C4-2B (cell line): Measurements from ENCODE around the gene RPN1.

Source experiments
- H3K27ac ChIP-seq: fragments of 450-650 bp; 2 replicates; pipeline ENCODE4 v1.5.1; 2017
- ZFX ChIP-seq: fragments of 450-650 bp; IDR thresholded peaks from 2 replicates; pipeline ENCODE4 v1.6.1; 2017
- TF ChIP-seq, protein P1 (sequence below): fragments of 450-650 bp; conservative IDR thresholded peaks from 2 replicates; pipeline ENCODE4 v1.5.1; 2017; ENCODE audit warnings: mild to moderate bottlenecking

Gene RPN1

DNA sequence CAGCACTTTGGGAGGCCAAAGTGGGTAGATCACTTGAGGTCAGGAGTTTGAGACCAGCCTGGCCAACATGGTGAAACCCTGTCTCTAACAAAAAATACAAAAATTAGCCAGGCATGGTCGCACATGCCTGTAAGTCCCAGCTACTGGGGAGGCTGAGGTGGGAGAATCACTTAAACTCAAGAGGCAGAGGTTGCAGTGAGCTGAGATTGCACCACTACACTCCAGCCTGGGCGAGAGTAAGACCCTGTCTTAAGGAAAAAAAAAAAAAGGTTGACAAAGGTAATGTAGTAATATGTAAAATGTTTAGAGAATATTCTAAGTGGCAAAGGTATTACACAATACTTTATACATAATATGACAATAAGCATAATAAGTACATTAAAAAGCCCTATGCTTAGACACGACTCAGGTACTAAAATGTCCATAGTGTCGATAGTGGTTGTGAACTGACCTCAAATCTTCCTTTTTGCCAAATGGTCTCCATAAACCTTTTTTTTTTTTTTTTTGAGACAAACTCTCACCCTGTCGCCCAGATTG is 16.5 kb downstream of the RPN1 start:
- TF ChIP-seq, protein P1, sequence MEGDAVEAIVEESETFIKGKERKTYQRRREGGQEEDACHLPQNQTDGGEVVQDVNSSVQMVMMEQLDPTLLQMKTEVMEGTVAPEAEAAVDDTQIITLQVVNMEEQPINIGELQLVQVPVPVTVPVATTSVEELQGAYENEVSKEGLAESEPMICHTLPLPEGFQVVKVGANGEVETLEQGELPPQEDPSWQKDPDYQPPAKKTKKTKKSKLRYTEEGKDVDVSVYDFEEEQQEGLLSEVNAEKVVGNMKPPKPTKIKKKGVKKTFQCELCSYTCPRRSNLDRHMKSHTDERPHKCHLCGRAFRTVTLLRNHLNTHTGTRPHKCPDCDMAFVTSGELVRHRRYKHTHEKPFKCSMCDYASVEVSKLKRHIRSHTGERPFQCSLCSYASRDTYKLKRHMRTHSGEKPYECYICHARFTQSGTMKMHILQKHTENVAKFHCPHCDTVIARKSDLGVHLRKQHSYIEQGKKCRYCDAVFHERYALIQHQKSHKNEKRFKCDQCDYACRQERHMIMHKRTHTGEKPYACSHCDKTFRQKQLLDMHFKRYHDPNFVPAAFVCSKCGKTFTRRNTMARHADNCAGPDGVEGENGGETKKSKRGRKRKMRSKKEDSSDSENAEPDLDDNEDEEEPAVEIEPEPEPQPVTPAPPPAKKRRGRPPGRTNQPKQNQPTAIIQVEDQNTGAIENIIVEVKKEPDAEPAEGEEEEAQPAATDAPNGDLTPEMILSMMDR: no peak
- TF ChIP-seq ZFX: no peak
- no peak overlapping the region for H3K27ac ChIP-seq

DNA sequence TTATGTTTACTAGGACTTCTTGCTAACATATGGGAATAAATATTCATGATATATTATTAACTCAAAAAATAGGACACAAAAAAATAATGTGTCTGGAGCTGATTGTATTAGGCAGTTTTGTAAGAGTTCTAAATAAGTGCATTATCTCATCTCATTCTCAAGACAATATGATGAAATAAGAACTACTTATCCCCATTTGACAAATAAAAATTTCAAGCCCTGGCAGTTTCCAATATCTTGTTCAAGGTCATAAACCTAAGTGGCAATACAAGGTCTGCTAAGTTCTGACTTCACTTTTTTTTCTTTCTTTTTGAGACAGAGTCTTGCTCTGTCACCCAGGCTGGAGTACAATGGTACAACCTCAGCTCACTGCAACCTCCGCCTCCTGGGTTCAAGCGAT is 18.3 kb downstream of the RPN1 start:
- H3K27ac ChIP-seq: no peak overlapping the region
- TF ChIP-seq, protein P1: no peak
- no peak for TF ChIP-seq ZFX

DNA sequence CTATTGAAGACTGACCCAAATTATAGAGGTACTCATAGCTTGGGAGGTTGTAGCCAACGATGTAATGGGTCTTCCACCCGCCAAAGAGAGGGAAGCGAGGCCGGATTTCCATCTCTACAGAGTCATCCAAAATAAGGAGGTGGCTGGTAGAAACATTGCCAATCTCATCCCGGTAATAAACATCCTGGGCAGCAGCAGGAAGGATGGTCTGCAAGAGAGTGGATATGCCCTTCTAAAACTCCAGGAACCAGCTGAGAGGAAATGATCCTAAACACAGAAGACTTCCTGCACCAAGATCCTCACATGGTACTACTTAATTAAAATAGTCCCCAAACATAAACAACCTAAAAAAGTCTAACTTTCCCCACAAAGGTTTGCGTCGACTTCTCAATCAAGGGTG is 20.7 kb downstream of the RPN1 start:
- TF ChIP-seq ZFX: no peak
- TF ChIP-seq, protein P1: no peak
- no peak overlapping the region for H3K27ac ChIP-seq

DNA sequence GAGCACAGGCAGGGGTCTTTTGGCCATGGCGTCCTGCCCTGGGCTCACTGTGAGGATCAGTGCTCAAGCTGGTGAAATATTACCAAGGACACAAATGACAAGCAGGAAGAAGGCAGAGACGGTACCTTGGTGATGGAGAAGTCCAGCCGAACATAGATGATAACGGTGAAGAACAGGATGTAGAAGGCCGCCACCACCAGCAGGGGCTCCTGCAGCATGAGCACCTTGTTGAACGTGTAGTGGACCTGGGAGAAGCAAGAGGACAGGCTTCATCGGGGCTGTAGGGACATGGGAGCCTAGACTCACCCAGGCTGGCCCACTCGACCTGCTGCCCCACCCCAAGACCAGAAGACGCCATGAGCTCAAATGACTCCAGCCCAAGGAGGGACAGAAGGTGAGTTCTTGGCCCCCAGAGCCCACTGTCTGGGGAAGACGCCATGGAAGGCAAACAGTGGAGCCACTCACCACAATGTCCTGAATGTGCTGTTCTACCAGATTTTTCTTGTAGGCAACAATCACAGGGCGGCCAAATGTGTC is 25.1 kb downstream of the RPN1 start:
- TF ChIP-seq ZFX: no peak
- H3K27ac ChIP-seq: peak overlapping the region; percentile 74; the same call in 1 of the 2 replicates

DNA sequence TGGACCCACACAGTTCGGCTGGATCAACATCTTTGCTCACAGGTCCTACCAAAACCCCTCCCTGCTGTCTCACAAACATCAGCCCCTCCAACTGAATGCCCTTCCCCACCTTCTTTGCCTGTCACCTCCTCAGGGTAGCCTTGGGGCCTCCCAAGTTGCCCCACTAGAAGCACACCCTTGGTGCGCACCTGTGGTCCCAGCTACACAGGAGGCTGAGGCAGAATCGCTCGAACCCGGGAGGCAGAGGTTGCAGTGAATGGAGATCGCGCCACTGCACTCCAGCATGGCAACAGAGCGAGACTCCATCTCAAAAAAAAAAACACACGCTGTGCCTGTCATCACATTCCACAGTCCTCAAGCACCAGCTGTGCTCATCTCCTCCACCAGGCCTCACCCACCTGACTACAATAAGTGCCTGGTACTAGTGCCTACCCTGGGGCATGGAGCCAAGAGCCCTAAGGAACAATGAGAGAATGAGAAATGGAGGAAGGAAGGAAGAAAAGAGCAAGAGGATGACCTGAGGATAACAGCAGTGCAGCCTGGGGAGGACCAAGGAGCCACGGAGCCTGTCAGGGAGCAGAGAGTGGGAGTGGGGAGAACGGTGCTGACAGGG is 26.0 kb downstream of the RPN1 start:
- peak overlapping the region; percentile 74 for H3K27ac ChIP-seq

DNA sequence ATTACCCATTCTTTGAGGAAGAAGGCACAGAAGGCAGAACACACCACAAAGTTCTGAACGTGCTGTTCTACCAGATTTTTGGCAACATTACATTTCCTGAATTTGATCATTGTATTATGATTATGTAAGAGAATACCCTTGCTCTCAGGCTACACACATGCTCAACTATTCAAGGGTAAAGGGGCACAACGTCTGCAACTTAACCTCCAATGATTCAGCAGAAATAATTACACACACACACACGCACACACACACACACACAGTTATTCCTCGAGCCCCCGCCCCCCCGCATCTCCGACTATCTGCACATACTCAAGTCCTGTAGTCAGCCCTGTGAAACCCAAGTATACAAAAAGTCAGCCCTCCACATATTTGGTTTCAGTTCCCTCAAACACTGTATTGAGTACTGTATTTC is 26.8 kb downstream of the RPN1 start:
- H3K27ac ChIP-seq: peak overlapping the region; percentile 74
- TF ChIP-seq, protein P1: no peak
- no peak for TF ChIP-seq ZFX

More for the DNA sequence above, 26.0 kb downstream of the RPN1 start:
- TF ChIP-seq ZFX: no peak

DNA sequence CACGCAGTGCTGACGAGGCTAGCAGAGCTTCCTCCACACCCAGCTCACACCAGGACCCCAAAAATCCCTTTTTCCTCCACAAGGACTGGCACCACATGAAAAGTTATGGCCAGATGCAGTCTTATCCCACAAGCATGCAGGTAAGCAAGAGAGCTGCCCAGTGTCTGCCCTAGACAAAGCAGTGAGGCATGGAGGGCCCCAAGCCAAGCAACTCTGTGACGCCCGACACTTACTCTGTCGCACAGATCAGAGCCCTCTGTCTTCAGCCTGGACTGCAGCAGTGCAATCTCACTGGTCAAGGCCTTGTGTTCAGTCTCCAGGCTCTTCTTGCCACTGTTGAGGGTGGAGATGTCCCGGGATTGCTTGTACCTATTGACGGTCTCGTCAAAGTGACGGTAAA is 28.7 kb downstream of the RPN1 start:
- TF ChIP-seq, protein P1: no peak
- TF ChIP-seq ZFX: no peak
- H3K27ac ChIP-seq: no peak overlapping the region

DNA sequence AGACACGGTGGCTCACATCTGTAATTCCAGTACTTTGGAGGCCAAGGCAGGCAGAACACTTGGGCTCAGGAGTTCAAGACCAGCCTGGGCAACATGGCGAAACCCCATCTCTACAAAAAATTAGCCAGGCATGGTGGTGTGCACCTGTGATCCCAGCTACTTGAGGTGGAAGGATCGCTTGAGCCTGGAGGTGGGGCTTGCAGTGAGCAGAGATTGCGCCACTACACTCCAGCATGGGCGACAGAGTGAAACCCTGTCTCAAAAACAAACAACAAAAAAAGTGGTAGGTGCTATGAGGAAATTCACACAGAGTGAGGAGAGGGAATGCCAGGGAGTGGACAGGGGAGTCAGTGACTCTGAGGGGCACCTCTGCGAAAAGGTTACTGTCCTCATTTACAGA is 29.4 kb downstream of the RPN1 start:
- H3K27ac ChIP-seq: no peak overlapping the region
- TF ChIP-seq ZFX: no peak
- TF ChIP-seq, protein P1: no peak
